ENCODE data around the gene AEBP2. TPM values are rescaled to one million over a fixed set of nuclear protein-coding genes. Genes with fewer than 3 reads are reported as not detected.

The AEBP2 gene
- total and polyA plus RNA-seq, 9 of the 15 experiments (the other 6 are each of a cell fraction or from before 2014, with no cell fraction given) = 5.7 to 43.7 (median 10.3) TPM

DNA sequence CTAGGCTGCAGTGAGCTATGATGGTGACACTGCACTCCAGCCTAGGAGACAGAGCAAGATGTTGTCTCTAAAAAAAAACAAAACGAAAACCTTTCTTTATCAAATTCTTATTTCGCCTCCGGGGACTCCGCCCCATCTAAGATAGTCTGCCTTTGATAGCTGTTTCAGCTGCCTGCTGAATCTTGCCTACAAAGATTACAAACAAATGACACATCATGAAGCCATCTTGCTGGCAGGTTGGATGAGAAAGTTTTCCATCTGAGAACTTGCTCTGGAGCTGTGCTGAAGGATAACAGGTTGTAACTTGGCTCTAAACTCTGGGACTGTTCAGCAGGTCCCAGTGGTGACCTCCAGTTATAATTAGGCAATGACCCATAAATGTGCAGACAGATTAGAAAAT is 41.8 kb upstream of the AEBP2 start (continued):
- no peak for TF ChIP-seq PHB (CRISPR knock-in tag; IDR thresholded peaks at IDR 0.05)
- no peak for TF ChIP-seq BRCA1 (IDR thresholded peaks at IDR 0.05)
- no peak for TF ChIP-seq BRCA1 (CRISPR knock-in tag; IDR thresholded peaks at IDR 0.05)
- no peak for TF ChIP-seq GATAD2B (IDR thresholded peaks at IDR 0.05; ENCODE audit: borderline replicate concordance)
- TF ChIP-seq ZBTB49 (CRISPR knock-in tag; IDR thresholded peaks at IDR 0.05; ENCODE audit: borderline replicate concordance) = no peak
- TF ChIP-seq ZNF780A (CRISPR knock-in tag; IDR thresholded peaks at IDR 0.05) = no peak
- TF ChIP-seq FOXJ2 (tag; IDR thresholded peaks at IDR 0.05) = no peak
- TF ChIP-seq LARP7 (IDR thresholded peaks at IDR 0.05) = no peak

- Histone ChIP-seq H3K27me3 (ENCODE audit: control insufficient read depth in 2 of 2, insufficient read depth in 2 of 2, low read length in 2 of 2) (peaks cover 0 to 13% of the 10 kb centered on the region in 2 experiments; a peak in 3 of 5 replicates), H3K79me2 (ENCODE audit: control insufficient read depth, insufficient read depth, low read length) (no peaks in the 10 kb centered on the region), H4K20me1 (replicated peaks; ENCODE audit: control insufficient read depth, insufficient read depth, low read length) (no peaks in the 10 kb centered on the region), H3K9me3 (replicated peaks; ENCODE audit: control insufficient read depth, insufficient read depth, low read depth, low read length) (no peaks in the 10 kb centered on the region), H2AFZ (ENCODE audit: low read depth, low read length) (no peak overlapping the region), H3K4me1 (replicated peaks in 1 of 2; ENCODE audit: control insufficient read depth in 2 of 2, insufficient read depth in 2 of 2, low read length in 2 of 2) (no peaks in the 10 kb centered on the region; a peak in 1 of 5 replicates), H3K4me2 (ENCODE audit: insufficient read depth, low read length) (no peak overlapping the region), H3K4me3 (no peak overlapping the region), H3K9me1 (ENCODE audit: control insufficient read depth, insufficient read depth, low read length) (no peaks in the 10 kb centered on the region), H3K36me3 (ENCODE audit: control insufficient read depth, insufficient read depth, low read length) (no peaks in the 10 kb centered on the region), H3K27ac (ENCODE audit: extremely low read depth, low read depth, low read length) (no peak overlapping the region), H3K9ac (ENCODE audit: insufficient read depth in 1 of 2, low read depth in 2 of 2, low read length in 2 of 2) (no peak overlapping the region)
- in situ Hi-C loops (cut with MboI) = no loop called here
- 3% methylated on average over 3 of the region's 6 CpGs for WGBS (ENCODE audit: insufficient coverage, low coverage, missing lambda C conversion rate)
- intact Hi-C loops (cut with micrococcal nuclease) = no loop called here
- ATAC-seq (no peak), DNase-seq (ENCODE audit: extremely low read depth in 1 of 4, low spot score in 3 of 4) (no peak), FAIRE-seq (no peak)
- ChIA-PET POLR2A (interaction anchor here (0.8 kb wide), 1 partner anchor 41 kb away, joined by 3 read pairs; no protein-coding TSS in a partner anchor), CTCF (ENCODE audit: low intra/inter-chr PET ratio) (no interaction called here)
- BruUV-seq (replicated peaks) = no TSS peak
- TF ChIP-seq E4F1 (CRISPR knock-in tag; IDR thresholded peaks at IDR 0.05; ENCODE audit: borderline replicate concordance) (no peak), TAL1 (IDR thresholded peaks at IDR 0.05) (no peak), PCBP2 (IDR thresholded peaks at IDR 0.05; ENCODE audit: low read depth, low read length, poor library complexity, severe bottlenecking) (no peak)
These were observed 40.6 kb upstream of the AEBP2 start for GRCh38 chr12:19398376-19399363.

Measured in K562 (cell line).